ENCODE measurements around the gene NAGS.

- TF ChIP-seq CTCF (IDR thresholded peaks at IDR 0.05; ENCODE audit: insufficient read depth, low read length, poor library complexity, severe bottlenecking) (no peak), EZH2phosphoT487 (conservative IDR thresholded peaks at IDR 0.05; ENCODE audit: low read length) (no peak)
These were observed 26.3 kb upstream of the NAGS start for GRCh38 chr17:43978078-43978477.
